Mesothelial cell of epicardium (in vitro differentiated cells): ENCODE measurements around the gene MGAT4A. TPM values are rescaled to one million over a fixed set of nuclear protein-coding genes. Genes with fewer than 3 reads are reported as not detected.

ENCODE experiments used
- DNase-seq, 2 experiments: peaks; one replicate each; pipeline ENCODE4 v3.0.0; 2021; ENCODE audit warnings: low spot score in 2 of 2; ENCODE audit not compliant: unreplicated experiment in 2 of 2
- H3K27ac Mint-ChIP-seq: 2 replicates; pipeline ENCODE4 v1.8.0; 2021; ENCODE audit warnings: mixed read lengths
- H3K27me3 Mint-ChIP-seq: 2 replicates; pipeline ENCODE4 v1.8.0; 2021; ENCODE audit warnings: low read depth, mixed read lengths
- H3K36me3 Mint-ChIP-seq: 2 replicates; pipeline ENCODE4 v1.8.0; 2021; ENCODE audit warnings: mixed read lengths
- H3K4me1 Mint-ChIP-seq: 2 replicates; pipeline ENCODE4 v1.8.0; 2021; ENCODE audit warnings: mixed read lengths
- H3K4me3 Mint-ChIP-seq: 2 replicates; pipeline ENCODE4 v1.8.0; 2021; ENCODE audit warnings: mild to moderate bottlenecking, moderate library complexity, mixed read lengths
- H3K9me3 Mint-ChIP-seq: 2 replicates; pipeline ENCODE4 v1.8.0; 2021; ENCODE audit warnings: mixed read lengths
- total RNA-seq: library from RNA; stranded (reverse); gene quantifications from 3 replicates; pipeline ENCODE4 v1.2.1, GENCODE V29; 2021
- TF ChIP-seq, protein P1 (sequence below): fragments of 200-600 bp; sonication (generic); IDR thresholded peaks from one replicate; pipeline ENCODE4 v1.5.0; 2021; ENCODE audit warnings: antibody characterized with exemption; ENCODE audit not compliant: unreplicated experiment

Gene MGAT4A
- total RNA-seq, 1 donor from 2014 or later: 15.0 TPM

- DNase-seq: no peak
These were observed 38.6 kb downstream of the MGAT4A start for GRCh38 chr2:98692090-98693054.

GRCh38 chr2:98691303-98691702 lies 39.6 kb downstream of the MGAT4A start:
- Mint-ChIP-seq H3K27ac (no peak overlapping the region), H3K9me3 (no peaks in the 10 kb centered on the region), H3K4me1 (no peaks in the 10 kb centered on the region), H3K27me3 (no peaks in the 10 kb centered on the region), H3K4me3 (no peak overlapping the region), H3K36me3 (no peaks in the 10 kb centered on the region)
- DNase-seq: no peak
- TF ChIP-seq, protein P1, sequence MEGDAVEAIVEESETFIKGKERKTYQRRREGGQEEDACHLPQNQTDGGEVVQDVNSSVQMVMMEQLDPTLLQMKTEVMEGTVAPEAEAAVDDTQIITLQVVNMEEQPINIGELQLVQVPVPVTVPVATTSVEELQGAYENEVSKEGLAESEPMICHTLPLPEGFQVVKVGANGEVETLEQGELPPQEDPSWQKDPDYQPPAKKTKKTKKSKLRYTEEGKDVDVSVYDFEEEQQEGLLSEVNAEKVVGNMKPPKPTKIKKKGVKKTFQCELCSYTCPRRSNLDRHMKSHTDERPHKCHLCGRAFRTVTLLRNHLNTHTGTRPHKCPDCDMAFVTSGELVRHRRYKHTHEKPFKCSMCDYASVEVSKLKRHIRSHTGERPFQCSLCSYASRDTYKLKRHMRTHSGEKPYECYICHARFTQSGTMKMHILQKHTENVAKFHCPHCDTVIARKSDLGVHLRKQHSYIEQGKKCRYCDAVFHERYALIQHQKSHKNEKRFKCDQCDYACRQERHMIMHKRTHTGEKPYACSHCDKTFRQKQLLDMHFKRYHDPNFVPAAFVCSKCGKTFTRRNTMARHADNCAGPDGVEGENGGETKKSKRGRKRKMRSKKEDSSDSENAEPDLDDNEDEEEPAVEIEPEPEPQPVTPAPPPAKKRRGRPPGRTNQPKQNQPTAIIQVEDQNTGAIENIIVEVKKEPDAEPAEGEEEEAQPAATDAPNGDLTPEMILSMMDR: no peak

More at GRCh38 chr2:98692090-98693054, 38.6 kb downstream of the MGAT4A start:
- Mint-ChIP-seq H3K4me3 (no peak overlapping the region), H3K9me3 (no peaks in the 10 kb centered on the region), H3K4me1 (no peaks in the 10 kb centered on the region), H3K36me3 (no peaks in the 10 kb centered on the region), H3K27ac (no peak overlapping the region), H3K27me3 (no peaks in the 10 kb centered on the region)
- TF ChIP-seq, protein P1: no peak

GRCh38 chr2:98685930-98686887 lies 44.7 kb downstream of the MGAT4A start:
- H3K27me3 Mint-ChIP-seq: no peaks in the 10 kb centered on the region
- no peaks in the 10 kb centered on the region for H3K36me3 Mint-ChIP-seq
- no peak for DNase-seq
- no peaks in the 10 kb centered on the region for H3K4me1 Mint-ChIP-seq
- no peak overlapping the region for H3K27ac Mint-ChIP-seq
- TF ChIP-seq, protein P1: no peak
- H3K9me3 Mint-ChIP-seq: no peaks in the 10 kb centered on the region
- no peak overlapping the region for H3K4me3 Mint-ChIP-seq

DNA sequence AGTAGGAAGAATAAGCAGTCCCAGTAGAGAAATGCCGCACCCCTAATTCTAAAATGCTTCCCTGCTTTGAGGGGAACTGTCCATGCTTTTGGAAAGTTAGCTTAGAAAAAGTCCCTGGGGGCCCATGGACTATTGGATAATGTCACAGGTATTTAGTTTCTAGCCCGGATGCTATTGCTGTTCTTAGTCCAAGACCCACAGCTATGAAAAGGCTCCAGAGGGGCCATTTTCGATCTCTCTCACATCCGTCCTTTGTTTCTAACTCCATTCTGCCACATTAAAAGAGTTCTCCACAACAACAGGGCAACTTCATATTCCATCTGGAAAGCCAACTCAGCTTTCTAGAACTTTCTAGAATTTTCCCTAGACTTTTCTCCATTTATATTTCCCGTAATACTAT lies 47.2 kb downstream of the MGAT4A start:
- Mint-ChIP-seq H3K27me3 (no peaks in the 10 kb centered on the region), H3K27ac (no peak overlapping the region), H3K36me3 (no peaks in the 10 kb centered on the region), H3K4me1 (no peaks in the 10 kb centered on the region), H3K4me3 (no peak overlapping the region), H3K9me3 (peaks cover 4% of the 10 kb centered on the region)
- DNase-seq: no peak
- TF ChIP-seq, protein P1: no peak

- DNase-seq: no peak
- Mint-ChIP-seq H3K9me3 (peaks cover 21% of the 10 kb centered on the region), H3K4me3 (no peak overlapping the region), H3K4me1 (no peaks in the 10 kb centered on the region), H3K27ac (no peak overlapping the region), H3K36me3 (peaks cover 27% of the 10 kb centered on the region), H3K27me3 (no peaks in the 10 kb centered on the region)
- TF ChIP-seq, protein P1: no peak
These were observed 54.2 kb downstream of the MGAT4A start for GRCh38 chr2:98676742-98677141.
